ENCODE data around the gene PIERCE2.
A peak's percentile ranks its signal among the peaks of the same experiment; 100 is the strongest.
"Not testable (repeated sequence)": the region's sequence is repeated elsewhere in the genome, so short reads cannot be mapped to it uniquely, and the experiment has no call there.

Gene PIERCE2

DNA sequence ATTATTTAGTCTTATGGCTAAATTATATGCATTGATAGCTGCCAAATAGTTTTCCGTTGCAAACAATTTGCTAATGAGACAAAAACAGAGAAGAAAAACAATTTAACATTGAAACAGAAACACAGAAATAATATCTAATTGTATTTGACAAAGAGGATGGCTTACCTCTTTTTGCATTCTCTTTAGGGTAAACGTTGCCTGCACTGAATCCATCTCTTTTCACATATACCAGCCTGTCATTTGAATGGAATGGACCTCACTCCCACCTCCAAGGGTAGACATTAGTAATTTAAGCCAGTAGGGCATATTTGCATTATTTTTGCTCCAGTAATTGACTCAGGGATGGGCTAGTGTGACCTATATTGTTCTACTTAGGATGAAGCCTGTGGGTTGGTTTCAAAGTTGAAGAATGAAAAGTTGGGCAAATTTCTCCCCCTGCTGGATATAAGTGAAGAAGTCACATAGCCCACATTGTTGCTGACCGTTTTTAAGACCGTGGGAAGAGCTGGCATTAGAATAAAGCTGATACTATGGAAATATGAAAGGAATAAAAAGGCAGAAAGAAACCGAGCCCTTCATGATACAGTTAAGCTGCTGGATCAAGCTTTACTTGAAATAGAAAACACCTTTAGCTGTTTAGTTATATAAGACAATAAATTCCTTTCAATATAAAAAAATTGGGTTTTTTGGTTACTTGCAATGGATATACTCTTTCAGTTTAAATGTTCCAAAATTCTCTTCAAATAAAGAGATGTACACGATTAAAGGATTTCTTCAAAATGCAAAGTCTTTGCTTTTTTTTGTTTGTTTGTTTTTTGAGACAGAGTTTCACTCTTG lies 26.9 kb downstream of the PIERCE2 start:
- peak; percentile 60 for DNase-seq (ENCODE audit: low spot score)

DNA sequence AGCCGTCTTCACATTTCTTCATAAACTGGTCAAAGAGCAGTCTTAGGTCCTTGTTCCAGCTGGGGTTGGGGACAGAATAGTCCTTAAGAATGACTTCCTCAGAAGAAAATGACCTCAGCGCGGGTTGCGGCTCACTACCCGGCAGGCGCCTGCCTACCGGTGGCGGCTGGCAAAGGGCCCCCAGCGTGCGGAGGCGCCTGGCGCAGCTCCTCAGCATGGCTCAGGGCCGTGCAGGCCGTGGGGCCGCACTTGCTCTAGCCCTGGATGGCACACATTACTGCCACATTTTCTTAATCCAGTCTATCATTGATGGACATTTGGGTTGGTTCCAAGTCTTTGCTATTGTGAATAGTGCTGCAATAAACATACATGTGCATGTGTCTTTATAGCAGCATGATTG lies 34.8 kb downstream of the PIERCE2 start:
- DNase-seq (ENCODE audit: low spot score) = not testable (repeated sequence)

DNA sequence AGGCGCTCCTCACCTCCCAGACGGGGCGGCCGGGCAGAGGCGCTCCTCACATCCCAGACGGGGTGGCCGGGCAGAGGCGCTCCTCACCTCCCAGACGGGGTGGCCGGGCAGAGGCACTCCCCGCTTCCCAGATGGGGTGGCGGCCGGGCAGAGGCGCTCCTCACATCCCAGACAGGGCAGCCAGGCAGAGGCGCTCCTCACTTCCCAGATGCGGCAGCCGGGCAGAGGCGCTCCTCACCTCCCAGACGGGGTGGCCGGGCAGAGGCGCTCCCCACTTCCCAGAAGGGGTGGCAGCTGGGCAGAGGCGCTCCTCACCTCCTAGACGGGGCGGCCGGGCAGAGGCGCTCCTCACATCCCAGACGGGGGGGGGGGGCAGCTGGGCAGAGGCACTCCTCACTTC lies 37.6 kb downstream of the PIERCE2 start:
- DNase-seq (ENCODE audit: low spot score) = not testable (repeated sequence)

DNA sequence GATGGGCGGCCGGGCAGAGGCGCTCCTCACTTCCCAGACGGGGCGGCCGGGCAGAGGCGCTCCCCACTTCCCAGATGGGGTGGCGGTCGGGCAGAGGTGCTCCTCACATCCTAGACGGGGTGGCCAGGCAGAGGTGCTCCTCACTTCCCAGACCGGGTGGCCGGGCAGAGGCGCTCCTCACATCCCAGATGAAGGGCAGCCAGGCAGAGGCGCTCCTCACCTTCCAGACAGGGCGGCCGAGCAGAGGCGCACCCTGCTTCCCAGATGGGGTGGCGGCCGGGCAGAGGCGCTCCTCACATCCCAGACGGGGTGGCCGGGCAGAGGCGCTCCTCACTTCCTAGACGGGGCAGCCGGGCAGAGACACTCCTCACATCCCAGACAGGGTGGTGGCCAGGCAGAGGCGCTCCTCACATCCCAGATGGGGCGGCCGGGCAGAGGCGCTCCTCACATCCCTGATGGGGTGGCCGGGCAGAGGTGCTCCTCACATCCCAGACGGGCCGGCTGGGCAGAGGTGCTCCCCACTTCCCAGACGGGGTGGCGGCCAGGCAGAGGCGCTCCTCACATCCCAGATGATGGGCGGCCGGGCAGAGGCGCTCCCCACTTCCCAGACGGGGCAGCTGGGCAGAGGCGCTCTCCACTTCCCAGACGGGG lies 38.2 kb downstream of the PIERCE2 start:
- not testable (repeated sequence) for DNase-seq (ENCODE audit: low spot score)

DNA sequence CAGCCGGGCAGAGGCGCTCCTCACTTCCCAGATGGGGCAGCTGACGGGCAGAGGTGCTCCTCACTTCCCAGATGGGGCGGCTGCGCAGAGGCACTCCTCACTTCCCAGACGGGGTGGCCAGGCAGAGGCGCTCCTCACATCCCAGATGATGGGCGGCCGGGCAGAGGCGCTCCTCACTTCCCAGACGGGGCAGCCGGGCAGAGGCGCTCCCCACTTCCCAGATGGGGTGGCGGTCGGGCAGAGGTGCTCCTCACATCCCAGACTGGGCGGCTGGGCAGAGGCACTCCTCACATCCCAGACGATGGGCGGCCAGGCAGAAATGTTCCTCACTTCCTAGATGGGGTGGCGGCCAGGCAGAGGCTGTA lies 38.7 kb downstream of the PIERCE2 start:
- DNase-seq (ENCODE audit: low spot score) = not testable (repeated sequence)

DNA sequence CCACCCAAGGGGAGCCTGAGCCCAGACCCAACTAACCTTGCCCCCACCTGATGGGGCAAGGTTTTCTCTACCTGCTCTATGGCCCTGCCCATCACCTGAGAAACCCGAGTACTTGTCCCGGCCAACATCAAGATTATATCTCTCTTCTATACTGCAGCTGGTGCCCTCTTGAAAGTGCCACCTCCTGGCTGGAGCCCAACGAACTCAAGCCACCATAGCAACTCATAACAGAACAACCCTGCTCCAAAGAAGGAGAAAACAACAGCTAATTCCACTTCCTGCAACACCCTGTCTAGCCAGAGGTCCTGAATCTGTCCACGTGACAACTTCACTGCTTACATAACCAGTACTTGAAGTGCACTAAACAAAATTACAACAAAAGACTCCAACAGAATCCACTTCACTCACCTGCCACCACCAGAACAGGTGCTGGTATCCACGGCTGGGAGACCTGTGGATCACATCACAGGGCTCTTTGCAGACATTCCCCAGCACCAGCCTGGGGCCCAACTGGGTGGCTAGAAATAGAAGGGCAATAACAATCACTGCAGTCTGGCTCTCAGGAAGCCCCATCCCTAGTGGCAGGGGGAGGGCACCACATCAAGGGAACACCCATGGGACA lies 49.2 kb downstream of the PIERCE2 start:
- no peak for DNase-seq (ENCODE audit: low spot score)

DNA sequence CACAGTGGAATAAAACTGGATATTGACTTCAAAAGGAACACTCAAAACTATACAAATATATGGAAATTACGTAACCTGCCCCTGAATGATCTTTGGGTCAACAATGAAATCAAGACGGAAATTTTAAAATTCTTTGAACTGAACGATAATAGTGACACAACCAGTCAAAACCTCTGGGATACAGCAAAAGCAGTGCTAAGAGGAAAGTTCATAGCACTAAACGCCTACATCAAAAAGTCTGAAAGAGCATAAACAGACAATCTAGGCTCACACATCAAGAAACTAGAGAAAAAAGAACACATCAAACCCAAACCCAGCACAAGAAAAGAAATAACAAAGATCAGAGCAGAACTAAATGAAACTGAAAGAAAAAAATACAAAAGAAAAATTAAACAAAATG lies 53.2 kb downstream of the PIERCE2 start:
- DNase-seq (ENCODE audit: low spot score) = no peak

DNA sequence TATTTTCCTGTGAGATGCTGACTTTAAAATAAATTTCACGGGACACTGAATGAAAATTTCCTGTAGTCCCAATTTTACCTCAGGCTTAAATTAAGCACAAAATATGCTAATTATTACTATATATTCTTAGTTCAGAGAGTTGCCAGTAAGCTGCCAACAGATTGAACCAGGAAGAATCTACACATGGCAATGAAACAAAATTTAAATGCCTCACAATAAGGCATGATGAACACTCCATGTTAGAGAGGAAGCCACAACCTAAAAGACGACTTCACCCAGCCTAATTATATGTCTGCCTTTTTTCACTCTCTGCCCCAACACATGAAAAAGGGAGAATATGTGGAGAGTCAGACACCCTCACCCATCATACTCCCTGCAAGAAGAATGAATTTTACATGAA lies 60.0 kb downstream of the PIERCE2 start:
- no peak for DNase-seq (ENCODE audit: low spot score)

Measured in D341Med (cell line).